ENCODE measurements around the gene RAP1GAP2.

- TF ChIP-seq CTCF (IDR thresholded peaks at IDR 0.05 in 8 of 11, conservative IDR thresholded peaks at IDR 0.05 in 3 of 11) (no peak), POLR2A (IDR thresholded peaks at IDR 0.05) (no peak)
Observed at GRCh38 chr17:2981325-2981724, 185.1 kb downstream of the RAP1GAP2 start.

Measured in spleen (tissue), 7 donors.